Neural cell (in vitro differentiated cells): ENCODE measurements around the gene AGMAT. TPM values are rescaled to one million over a fixed set of nuclear protein-coding genes. Genes with fewer than 3 reads are reported as not detected.

Experiments used
- H2AFZ ChIP-seq: fragments of 200-600, 300-800 bp; sonication (generic), shearing (Covaris generic); 2 replicates; pipeline ENCODE4 v1.6.0; 2014; ENCODE audit warnings: low read depth, mild to moderate bottlenecking, antibody characterized with exemption, low read length, moderate library complexity
- H3F3A ChIP-seq: fragments of 200-600 bp; shearing (Covaris generic); 2 replicates; pipeline ENCODE4 v1.6.1; 2016; ENCODE audit warnings: mild to moderate bottlenecking, moderate library complexity, mixed read lengths, antibody characterized with exemption, low read length; ENCODE audit not compliant: insufficient read depth, poor library complexity, severe bottlenecking
- H3K27ac ChIP-seq: fragments of 200-600, 300-800 bp; sonication (generic), shearing (Covaris generic); 2 replicates; pipeline ENCODE4 v1.5.1; 2014; ENCODE audit warnings: mild to moderate bottlenecking, low read length, moderate library complexity
- H3K27me3 ChIP-seq: fragments of 300-800, 200-600 bp; sonication (generic), shearing (Covaris generic); 2 replicates; pipeline ENCODE4 v1.6.0; 2014; ENCODE audit warnings: mild to moderate bottlenecking, low read depth, low read length, moderate library complexity; ENCODE audit not compliant: insufficient read depth
- H3K36me3 ChIP-seq: fragments of 300-800, 200-600 bp; sonication (generic), shearing (Covaris generic); 2 replicates; pipeline ENCODE4 v1.5.1; 2014; ENCODE audit warnings: mild to moderate bottlenecking, antibody characterized with exemption, low read length, moderate library complexity; ENCODE audit not compliant: insufficient read depth
- H3K4me2 ChIP-seq: fragments of 300-800, 200-600 bp; sonication (generic), shearing (Covaris generic); 2 replicates; pipeline ENCODE4 v1.6.0; 2014; ENCODE audit warnings: mild to moderate bottlenecking, low read length
- H3K4me3 ChIP-seq: fragments of 300-800, 200-600 bp; sonication (generic), shearing (Covaris generic); 2 replicates; pipeline ENCODE4 v1.5.1; 2014; ENCODE audit warnings: mild to moderate bottlenecking, low read length, moderate library complexity
- H3K79me2 ChIP-seq: fragments of 200-600 bp; shearing (Covaris generic); replicated peaks from 2 replicates; pipeline ENCODE4 v1.6.0; 2014; ENCODE audit warnings: mild to moderate bottlenecking, low read length, moderate library complexity; ENCODE audit not compliant: insufficient read depth
- H3K9ac ChIP-seq: fragments of 300-800, 200-600 bp; sonication (generic), shearing (Covaris generic); 2 replicates; pipeline ENCODE4 v1.6.1; 2016; ENCODE audit warnings: mild to moderate bottlenecking, low read length, mixed read lengths
- H3K9me2 ChIP-seq: fragments of 200-600 bp; shearing (Covaris generic); 2 replicates; pipeline ENCODE4 v1.6.1; 2016; ENCODE audit warnings: mild to moderate bottlenecking, low read length, mixed read lengths; ENCODE audit not compliant: insufficient read depth
- H3K9me3 ChIP-seq: fragments of 200-600, 300-800 bp; sonication (generic), shearing (Covaris generic); 2 replicates; pipeline ENCODE4 v1.6.1; 2016; ENCODE audit warnings: mild to moderate bottlenecking, mixed run types, low read length, moderate library complexity, mixed read lengths
- H4K20me1 ChIP-seq: fragments of 200-600 bp; shearing (Covaris generic); 2 replicates; pipeline ENCODE4 v1.6.1; 2016; ENCODE audit warnings: mild to moderate bottlenecking, mixed run types; ENCODE audit not compliant: insufficient read depth
- EP300 ChIP-seq: fragments of 450-650 bp; conservative IDR thresholded peaks from 2 replicates; pipeline ENCODE4 v1.6.1; 2014; ENCODE audit warnings: antibody characterized with exemption, mild to moderate bottlenecking, moderate library complexity; ENCODE audit not compliant: poor library complexity, severe bottlenecking
- EZH2 ChIP-seq: fragments of 200-600, 300-800 bp; shearing (Covaris generic), sonication (generic); IDR thresholded peaks from 2 replicates; pipeline ENCODE4 v1.6.1; 2014; ENCODE audit warnings: antibody characterized with exemption, low read length, borderline replicate concordance, mild to moderate bottlenecking; ENCODE audit not compliant: insufficient read depth, poor library complexity, severe bottlenecking
- MXI1 ChIP-seq: fragments of 450-650 bp; conservative IDR thresholded peaks from 2 replicates; pipeline ENCODE4 v1.6.1; 2014; ENCODE audit warnings: antibody characterized with exemption, mild to moderate bottlenecking; ENCODE audit not compliant: poor library complexity, severe bottlenecking
- POLR2AphosphoS5 ChIP-seq: IDR thresholded peaks from 2 replicates; pipeline ENCODE4 v1.6.1; 2012
- RAD21 ChIP-seq: fragments of 450-650 bp; conservative IDR thresholded peaks from 2 replicates; pipeline ENCODE4 v1.6.1; 2014; ENCODE audit warnings: antibody characterized with exemption, mild to moderate bottlenecking, moderate library complexity
- REST ChIP-seq: IDR thresholded peaks from 2 replicates; pipeline ENCODE4 v1.6.1; 2012; ENCODE audit warnings: borderline replicate concordance
- SMC3 ChIP-seq: fragments of 450-650 bp; conservative IDR thresholded peaks from 2 replicates; pipeline ENCODE4 v1.6.1; 2014; ENCODE audit warnings: antibody characterized with exemption, mild to moderate bottlenecking, moderate library complexity; ENCODE audit not compliant: poor library complexity
- TAF1 ChIP-seq: IDR thresholded peaks from 2 replicates; pipeline ENCODE4 v1.6.1; 2012; ENCODE audit warnings: low read depth
- polyA plus RNA-seq: library from polyadenylated mRNA; depleted of rRNA; stranded (reverse); fragments of >200 nt; gene quantifications from 2 replicates; pipeline ENCODE4 v1.2.3, GENCODE V29; 2014
- TF ChIP-seq, protein P1 (sequence below): fragments of 450-650 bp; IDR thresholded peaks from 2 replicates; pipeline ENCODE4 v1.5.1; 2014; ENCODE audit warnings: antibody characterized with exemption, mild to moderate bottlenecking, moderate library complexity; ENCODE audit not compliant: poor library complexity, severe bottlenecking

AGMAT gene
- polyA plus RNA-seq, 1 donor from 2014 or later: not detected

- H3K4me3 ChIP-seq: no peak overlapping the region
- peaks cover 10% of the 10 kb centered on the region for H3K36me3 ChIP-seq
- no peaks in the 10 kb centered on the region for H3K9me2 ChIP-seq
- no peaks in the 10 kb centered on the region for H3K9me3 ChIP-seq
- H3K27me3 ChIP-seq: no peaks in the 10 kb centered on the region
- TF ChIP-seq RAD21 (no peak), SMC3 (no peak), MXI1 (no peak), EZH2 (no peak), POLR2AphosphoS5 (no peak), TAF1 (no peak), REST (no peak), EP300 (no peak)
- TF ChIP-seq, protein P1, sequence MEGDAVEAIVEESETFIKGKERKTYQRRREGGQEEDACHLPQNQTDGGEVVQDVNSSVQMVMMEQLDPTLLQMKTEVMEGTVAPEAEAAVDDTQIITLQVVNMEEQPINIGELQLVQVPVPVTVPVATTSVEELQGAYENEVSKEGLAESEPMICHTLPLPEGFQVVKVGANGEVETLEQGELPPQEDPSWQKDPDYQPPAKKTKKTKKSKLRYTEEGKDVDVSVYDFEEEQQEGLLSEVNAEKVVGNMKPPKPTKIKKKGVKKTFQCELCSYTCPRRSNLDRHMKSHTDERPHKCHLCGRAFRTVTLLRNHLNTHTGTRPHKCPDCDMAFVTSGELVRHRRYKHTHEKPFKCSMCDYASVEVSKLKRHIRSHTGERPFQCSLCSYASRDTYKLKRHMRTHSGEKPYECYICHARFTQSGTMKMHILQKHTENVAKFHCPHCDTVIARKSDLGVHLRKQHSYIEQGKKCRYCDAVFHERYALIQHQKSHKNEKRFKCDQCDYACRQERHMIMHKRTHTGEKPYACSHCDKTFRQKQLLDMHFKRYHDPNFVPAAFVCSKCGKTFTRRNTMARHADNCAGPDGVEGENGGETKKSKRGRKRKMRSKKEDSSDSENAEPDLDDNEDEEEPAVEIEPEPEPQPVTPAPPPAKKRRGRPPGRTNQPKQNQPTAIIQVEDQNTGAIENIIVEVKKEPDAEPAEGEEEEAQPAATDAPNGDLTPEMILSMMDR: no peak
- H3K4me2 ChIP-seq: no peak overlapping the region
- H3K79me2 ChIP-seq: no peaks in the 10 kb centered on the region
- no peaks in the 10 kb centered on the region for H3F3A ChIP-seq
- H2AFZ ChIP-seq: no peak overlapping the region
- H3K27ac ChIP-seq: no peak overlapping the region
- no peaks in the 10 kb centered on the region for H4K20me1 ChIP-seq
- H3K9ac ChIP-seq: no peak overlapping the region
These were observed 41.6 kb downstream of the AGMAT start for GRCh38 chr1:15543251-15543588.

DNA sequence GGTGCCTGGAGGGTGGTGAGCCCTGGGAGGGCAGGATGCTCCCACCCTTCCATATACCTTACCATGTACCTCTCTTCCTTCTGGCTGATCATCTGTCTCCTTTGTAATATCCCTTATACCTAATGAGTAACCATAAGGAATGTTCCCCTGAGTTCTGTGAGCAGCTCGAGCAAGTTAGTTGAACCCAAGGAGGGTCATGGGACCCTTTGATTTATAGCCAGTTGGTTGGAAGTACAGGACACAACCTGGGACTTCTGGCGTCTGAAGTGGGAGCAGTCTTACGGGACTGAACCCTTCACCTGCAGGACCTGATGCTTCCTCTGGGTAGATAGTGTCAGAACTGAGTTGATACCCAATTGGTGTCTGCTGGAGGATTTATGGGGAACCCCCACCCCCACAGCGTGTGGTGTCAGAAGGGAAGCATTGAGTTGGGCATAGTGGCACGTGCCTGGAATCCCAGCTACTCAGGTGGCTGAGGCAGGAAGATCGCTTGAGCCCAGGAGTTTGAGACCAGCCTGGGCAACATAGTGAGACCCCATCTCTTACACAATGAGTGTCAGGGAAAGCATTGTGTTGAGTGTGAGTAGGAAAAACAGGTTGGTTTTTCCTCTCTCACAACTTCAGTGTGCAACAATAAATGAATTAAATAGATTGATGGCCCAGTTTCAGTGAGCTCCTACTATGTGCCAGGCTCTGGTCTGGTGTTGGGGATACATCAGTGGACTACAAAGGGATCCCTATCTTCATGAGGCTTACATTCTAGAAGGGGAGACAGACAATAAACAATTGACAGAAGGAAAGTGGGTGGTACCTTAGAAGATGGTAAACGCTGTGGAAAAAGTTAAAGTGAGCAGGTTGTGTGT lies 42.2 kb downstream of the AGMAT start:
- Histone ChIP-seq H3K79me2 (no peaks in the 10 kb centered on the region), H3K36me3 (peaks cover 10% of the 10 kb centered on the region), H3K27me3 (no peaks in the 10 kb centered on the region), H3F3A (no peaks in the 10 kb centered on the region), H3K9ac (no peak overlapping the region), H4K20me1 (no peaks in the 10 kb centered on the region), H3K4me3 (no peak overlapping the region), H3K9me2 (no peaks in the 10 kb centered on the region), H3K27ac (no peak overlapping the region), H3K9me3 (no peaks in the 10 kb centered on the region), H2AFZ (no peak overlapping the region), H3K4me2 (no peak overlapping the region)
- TF ChIP-seq POLR2AphosphoS5: no peak
- TF ChIP-seq, protein P1: no peak
- no peak for TF ChIP-seq TAF1
- TF ChIP-seq EP300: no peak
- no peak for TF ChIP-seq REST
